ENCODE results near the gene KCNN3. TPM values are rescaled to one million over a fixed set of nuclear protein-coding genes. Genes with fewer than 3 reads are reported as not detected.
A peak's percentile ranks its signal among the peaks of the same experiment; 100 is the strongest.

Gene KCNN3
- total and polyA plus RNA-seq, 2 of the 13 experiments (the other 11 are each of a cell fraction or from before 2014, with no cell fraction given): not detected

- TF ChIP-seq AFF4 (CRISPR knock-in tag; IDR thresholded peaks at IDR 0.05) (no peak), MAF1 (CRISPR knock-in tag; IDR thresholded peaks at IDR 0.05; ENCODE audit: borderline replicate concordance) (no peak), THAP8 (CRISPR knock-in tag; IDR thresholded peaks at IDR 0.05; ENCODE audit: borderline replicate concordance) (no peak), STAT6 (CRISPR knock-in tag; IDR thresholded peaks at IDR 0.05; ENCODE audit: borderline replicate concordance) (no peak), SNRNP70 (IDR thresholded peaks at IDR 0.05; ENCODE audit: low read depth, low read length) (no peak), ERF (CRISPR knock-in tag; IDR thresholded peaks at IDR 0.05) (peak; percentile 38; the same call in 1 of the 2 replicates), GMEB1 (CRISPR knock-in tag; IDR thresholded peaks at IDR 0.05; ENCODE audit: borderline replicate concordance) (no peak), EEA1 (CRISPR knock-in tag; IDR thresholded peaks at IDR 0.05; ENCODE audit: borderline replicate concordance) (no peak), SP1 (IDR thresholded peaks at IDR 0.05) (no peak), SP1 (CRISPR knock-in tag; IDR thresholded peaks at IDR 0.05) (no peak), NKX3-1 (CRISPR knock-in tag; IDR thresholded peaks at IDR 0.05) (no peak), SOX6 (IDR thresholded peaks at IDR 0.05) (no peak), SOX6 (CRISPR knock-in tag; IDR thresholded peaks at IDR 0.05) (no peak), NFAT5 (CRISPR knock-in tag; IDR thresholded peaks at IDR 0.05) (no peak), NFIC (IDR thresholded peaks at IDR 0.05; ENCODE audit: low read length) (no peak)
Observed at GRCh38 chr1:154878371-154879037, 8.4 kb upstream of the KCNN3 start (continued).

Measured in HepG2 (cell line).